NCI-H128 (cell line): ENCODE measurements around the gene COX5B.
"Not testable (repeated sequence)": the region's sequence is repeated elsewhere in the genome, so short reads cannot be mapped to it uniquely, and the experiment has no call there.

Experiments used
- DNase-seq: peaks from one replicate; lab custom pipeline; 2025; ENCODE audit not compliant: unreplicated experiment; lab: John Stamatoyannopoulos, UW

The COX5B gene

GRCh38 chr2:97645695-97646629, at the start of gene COX5B:
Gene COX5B, plus strand, starts transcription at chr2:97646062. Its CDS starts 25 bp downstream, at chr2:97646087.
- peak; percentile 97 for DNase-seq

- not testable (repeated sequence) for DNase-seq
Observed at GRCh38 chr2:97596180-97596579, 49.7 kb upstream of the COX5B start.

- DNase-seq, result not testable (repeated sequence)
Observed at GRCh38 chr2:97601537-97601936, 44.3 kb upstream of the COX5B start.

GRCh38 chr2:97605109-97605508, 40.8 kb upstream of the COX5B start:
- not testable (repeated sequence) for DNase-seq

GRCh38 chr2:97605524-97606339, 40.1 kb upstream of the COX5B start:
- not testable (repeated sequence) for DNase-seq

- DNase-seq, result not testable (repeated sequence)
Observed at GRCh38 chr2:97608745-97609144, 37.1 kb upstream of the COX5B start.

- not testable (repeated sequence) for DNase-seq
Observed at GRCh38 chr2:97611895-97612294, 34.0 kb upstream of the COX5B start.

GRCh38 chr2:97615746-97616145, 30.1 kb upstream of the COX5B start:
- not testable (repeated sequence) for DNase-seq

- DNase-seq, result no peak
Observed at GRCh38 chr2:97617911-97618310, 28.0 kb upstream of the COX5B start.

- DNase-seq, result not testable (repeated sequence)
Observed at GRCh38 chr2:97618939-97619827, 26.7 kb upstream of the COX5B start.

- DNase-seq, result not testable (repeated sequence)
Observed at GRCh38 chr2:97620492-97620891, 25.4 kb upstream of the COX5B start.

GRCh38 chr2:97622976-97623375, 22.9 kb upstream of the COX5B start:
- not testable (repeated sequence) for DNase-seq

- not testable (repeated sequence) for DNase-seq
Observed at GRCh38 chr2:97625354-97626048, 20.4 kb upstream of the COX5B start.

- DNase-seq, result not testable (repeated sequence)
Observed at GRCh38 chr2:97626049-97626430, 19.8 kb upstream of the COX5B start.

GRCh38 chr2:97644023-97644717, 1.7 kb upstream of the COX5B start:
- DNase-seq, result no peak

GRCh38 chr2:97645112-97645694, 659 bp upstream of the COX5B start:
- no peak for DNase-seq

- DNase-seq, result no peak
Observed at GRCh38 chr2:97646977-97647376, 1.1 kb downstream of the COX5B start.

GRCh38 chr2:97651114-97651513, 5.3 kb downstream of the COX5B start:
- no peak for DNase-seq

- no peak for DNase-seq
Observed at GRCh38 chr2:97653473-97653872, 7.6 kb downstream of the COX5B start.
